GM10266 (cell line): ENCODE data around the gene SPSB2.

ENCODE experiments used
- DNase-seq: peaks from one replicate; pipeline ENCODE4 v3.0.0; 2012; ENCODE audit errors: extremely low spot score
- CTCF ChIP-seq: IDR thresholded peaks from 2 replicates; pipeline ENCODE4 v1.5.1; 2012; ENCODE audit warnings: mild to moderate bottlenecking, low read depth; ENCODE audit not compliant: control insufficient read depth, insufficient read depth; ENCODE audit errors: missing control alignments

Gene SPSB2

GRCh38 chr12:6849976-6850560 is 23.0 kb downstream of the SPSB2 start:
- TF ChIP-seq CTCF: no peak

GRCh38 chr12:6849427-6849826 is 23.7 kb downstream of the SPSB2 start:
- no peak for TF ChIP-seq CTCF
- DNase-seq: no peak

More at GRCh38 chr12:6849976-6850560, 23.0 kb downstream of the SPSB2 start:
- no peak for DNase-seq

GRCh38 chr12:6847676-6848075 is 25.4 kb downstream of the SPSB2 start:
- DNase-seq: no peak
- TF ChIP-seq CTCF: no peak

GRCh38 chr12:6846316-6846869 is 26.7 kb downstream of the SPSB2 start:
- no peak for TF ChIP-seq CTCF
- DNase-seq: no peak

GRCh38 chr12:6845395-6845794 is 27.7 kb downstream of the SPSB2 start:
- no peak for TF ChIP-seq CTCF

GRCh38 chr12:6843118-6843902 is 29.8 kb downstream of the SPSB2 start:
- TF ChIP-seq CTCF: no peak
- no peak for DNase-seq

More at GRCh38 chr12:6845395-6845794, 27.7 kb downstream of the SPSB2 start:
- no peak for DNase-seq

- TF ChIP-seq CTCF: no peak
- DNase-seq: no peak
Measured at GRCh38 chr12:6842075-6842474, 31.0 kb downstream of the SPSB2 start.
